OCI-M2 (cell line): ENCODE measurements around the gene FARSB.

Source experiments
- DNase-seq: peaks from one replicate; lab custom pipeline; 2025; ENCODE audit not compliant: unreplicated experiment; lab: John Stamatoyannopoulos, UW

The FARSB gene

GRCh38 chr2:222668494-222669154 is 12.7 kb upstream of the FARSB start:
- no peak for DNase-seq

GRCh38 chr2:222663479-222663878 is 7.6 kb upstream of the FARSB start:
- DNase-seq, result no peak

GRCh38 chr2:222656526-222657446 is 894 bp upstream of the FARSB start:
- DNase-seq, result no peak

GRCh38 chr2:222653280-222653679 is 2.6 kb downstream of the FARSB start:
- DNase-seq, result no peak

GRCh38 chr2:222652491-222653255 is 3.2 kb downstream of the FARSB start:
- no peak for DNase-seq

- no peak for DNase-seq
Measured at GRCh38 chr2:222651718-222652418, 4.0 kb downstream of the FARSB start.

- DNase-seq, result no peak
Measured at GRCh38 chr2:222649801-222650200, 6.1 kb downstream of the FARSB start.

- DNase-seq, result no peak
Measured at GRCh38 chr2:222646008-222646407, 9.9 kb downstream of the FARSB start.

- no peak for DNase-seq
Measured at GRCh38 chr2:222643134-222643533, 12.8 kb downstream of the FARSB start.

GRCh38 chr2:222641336-222641735 is 14.6 kb downstream of the FARSB start:
- DNase-seq, result no peak

- no peak for DNase-seq
Measured at GRCh38 chr2:222637067-222637466, 18.8 kb downstream of the FARSB start.

GRCh38 chr2:222635295-222635694 is 20.6 kb downstream of the FARSB start:
- DNase-seq, result no peak

- DNase-seq, result no peak
Measured at GRCh38 chr2:222627764-222628163, 28.1 kb downstream of the FARSB start.

GRCh38 chr2:222623756-222624309 is 32.1 kb downstream of the FARSB start:
- DNase-seq, result no peak

GRCh38 chr2:222622910-222623309 is 33.0 kb downstream of the FARSB start:
- DNase-seq, result no peak

GRCh38 chr2:222621893-222622292 is 34.0 kb downstream of the FARSB start:
- DNase-seq, result no peak

- no peak for DNase-seq
Measured at GRCh38 chr2:222615320-222615719, 40.6 kb downstream of the FARSB start.

GRCh38 chr2:222613715-222614331 is 42.1 kb downstream of the FARSB start:
- no peak for DNase-seq

GRCh38 chr2:222611684-222612083 is 44.2 kb downstream of the FARSB start:
- DNase-seq, result no peak

GRCh38 chr2:222610746-222611145 is 45.1 kb downstream of the FARSB start:
- DNase-seq, result no peak
